SJSA1 (cell line): Measurements from ENCODE around the gene PDZD4. TPM values are rescaled to one million over a fixed set of nuclear protein-coding genes. Genes with fewer than 3 reads are reported as not detected.

Experiments
- DNase-seq, 2 experiments: peaks; one replicate each; pipeline ENCODE4 v3.0.0-alpha.2; 2015 to 2020; ENCODE audit warnings: low spot score in 2 of 2, low read depth in 1 of 2
- H3K27ac ChIP-seq: fragments of 250-450 bp; sonication (Bioruptor Pico); 2 replicates; pipeline ENCODE4 v1.5.1; 2020; ENCODE audit warnings: mild to moderate bottlenecking, moderate library complexity
- H3K27me3 ChIP-seq: fragments of 250-450 bp; sonication (Bioruptor Pico); replicated peaks from 2 replicates; pipeline ENCODE4 v1.5.1; 2020; ENCODE audit warnings: mild to moderate bottlenecking, moderate library complexity
- H3K36me3 ChIP-seq: fragments of 250-450 bp; sonication (Bioruptor Pico); 2 replicates; pipeline ENCODE4 v1.5.1; 2020; ENCODE audit warnings: mild to moderate bottlenecking
- H3K4me1 ChIP-seq: fragments of 250-450 bp; sonication (Bioruptor Pico); replicated peaks from 2 replicates; pipeline ENCODE4 v1.6.1; 2021; ENCODE audit warnings: mild to moderate bottlenecking
- H3K4me3 ChIP-seq: fragments of 250-450 bp; sonication (Bioruptor Pico); 2 replicates; pipeline ENCODE4 v1.5.1; 2020; ENCODE audit warnings: mild to moderate bottlenecking
- H3K9me3 ChIP-seq: fragments of 250-450 bp; sonication (Bioruptor Pico); replicated peaks from 2 replicates; pipeline ENCODE4 v1.5.1; 2020; ENCODE audit warnings: mild to moderate bottlenecking
- total RNA-seq: library from RNA; depleted of rRNA; stranded (reverse); fragments of >200 nt; shearing (Covaris generic); gene quantifications from 2 replicates; pipeline ENCODE4 v1.2.3, GENCODE V29; 2014

The PDZD4 gene
- total RNA-seq, 1 experiment from 2014 or later, result 0.79 TPM

DNA sequence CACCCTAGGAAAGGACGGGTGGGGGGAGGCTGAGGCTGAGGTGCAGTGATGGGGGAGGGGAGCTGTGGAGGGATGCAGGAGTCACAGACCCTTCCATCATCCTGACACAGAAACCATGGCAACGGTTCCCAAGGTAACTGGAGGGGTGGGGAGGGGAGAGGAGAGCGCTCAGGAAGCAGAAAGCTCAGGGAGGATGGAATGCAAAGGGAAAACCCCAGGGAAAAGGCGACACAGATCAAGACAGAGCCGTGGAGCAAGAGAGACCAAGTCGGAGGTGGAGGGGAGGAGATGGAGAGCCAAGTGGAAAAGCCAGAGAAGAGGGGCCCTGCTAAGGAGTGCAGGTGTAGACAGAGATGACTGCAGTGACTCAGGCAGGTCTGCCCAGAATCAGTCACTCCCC lies 41.1 kb upstream of the PDZD4 start:
- Histone ChIP-seq H3K4me3 (no peak overlapping the region), H3K27me3 (no peaks in the 10 kb centered on the region), H3K27ac (no peak overlapping the region), H3K36me3 (no peaks in the 10 kb centered on the region), H3K9me3 (no peaks in the 10 kb centered on the region), H3K4me1 (no peaks in the 10 kb centered on the region)
- DNase-seq, result no peak

DNA sequence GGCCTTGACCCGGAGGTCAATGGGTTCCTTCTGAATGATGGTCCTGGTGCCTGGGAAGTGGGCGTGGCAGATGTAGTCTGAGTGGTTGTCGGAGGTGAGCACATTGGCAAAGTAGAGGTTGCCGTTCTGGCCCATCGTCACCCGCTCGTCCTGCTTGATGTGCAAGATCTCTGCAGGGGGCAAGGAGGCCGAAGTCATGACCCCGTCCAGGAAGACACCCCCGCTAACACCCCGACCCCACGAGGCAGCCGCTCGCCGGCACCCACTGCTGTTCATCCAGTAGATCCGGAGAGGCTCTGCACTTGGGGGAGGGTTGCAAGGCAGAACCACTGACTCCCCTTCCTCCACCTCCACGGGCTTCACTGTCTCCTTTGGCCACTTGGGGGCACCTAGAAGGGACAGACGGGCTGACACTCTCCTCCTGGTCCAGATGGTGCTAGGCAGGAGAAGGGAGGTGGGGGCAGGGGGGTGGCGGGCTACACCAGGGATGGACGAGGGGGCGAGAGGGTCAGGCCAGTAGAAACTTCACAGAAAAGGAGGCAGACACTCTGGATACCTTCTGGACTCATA lies 40.5 kb upstream of the PDZD4 start:
- no peak for DNase-seq

GRCh38 chrX:153870288-153870690 lies 39.9 kb upstream of the PDZD4 start:
- no peak overlapping the region for H3K4me3 ChIP-seq
- no peaks in the 10 kb centered on the region for H3K9me3 ChIP-seq
- H3K36me3 ChIP-seq, result no peaks in the 10 kb centered on the region
- no peaks in the 10 kb centered on the region for H3K4me1 ChIP-seq
- DNase-seq, result no peak
- no peaks in the 10 kb centered on the region for H3K27me3 ChIP-seq
- no peak overlapping the region for H3K27ac ChIP-seq

More for the DNA sequence above, 40.5 kb upstream of the PDZD4 start:
- no peak overlapping the region for H3K27ac ChIP-seq
- H3K9me3 ChIP-seq, result no peaks in the 10 kb centered on the region
- no peaks in the 10 kb centered on the region for H3K27me3 ChIP-seq
- H3K36me3 ChIP-seq, result no peaks in the 10 kb centered on the region
- no peak overlapping the region for H3K4me3 ChIP-seq
- H3K4me1 ChIP-seq, result no peaks in the 10 kb centered on the region

DNA sequence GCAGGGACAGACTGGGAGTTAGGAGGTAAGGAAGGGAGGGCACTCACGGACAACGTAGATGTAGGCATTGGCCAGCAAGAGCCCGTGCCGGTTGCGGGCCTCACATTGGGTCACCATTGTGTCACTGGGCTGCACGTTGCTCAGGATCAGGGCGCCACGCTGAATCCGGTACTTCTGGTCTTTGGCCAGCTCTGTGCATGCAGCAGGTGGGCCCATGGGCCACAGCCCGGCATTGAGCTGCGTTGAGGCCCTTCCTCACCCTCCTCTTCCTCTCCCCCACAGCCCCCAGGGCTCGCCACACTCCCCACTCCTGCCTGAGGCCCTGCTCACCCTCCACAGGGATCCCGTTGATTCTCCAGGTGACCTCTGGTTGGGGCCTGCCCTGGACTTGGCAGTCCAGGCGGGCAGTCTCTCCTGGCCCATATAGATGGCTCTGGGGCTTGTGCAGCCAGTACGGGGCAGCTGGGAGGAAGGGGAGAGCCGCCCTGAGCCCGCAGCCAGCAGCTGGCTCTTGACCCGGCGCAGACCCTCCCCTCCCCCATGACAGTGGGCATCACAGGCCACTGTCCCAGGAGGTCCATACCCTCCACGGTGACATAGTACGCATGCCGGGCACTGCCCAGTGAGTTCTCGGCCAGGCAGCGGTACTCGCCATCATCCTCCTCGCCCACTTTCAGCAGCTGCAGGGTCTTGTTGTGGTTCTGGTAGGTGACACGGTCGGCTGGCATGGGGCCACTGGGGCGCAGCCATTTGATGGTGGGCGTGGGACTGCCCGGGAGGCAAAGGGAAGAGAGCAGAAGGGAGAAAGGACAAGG lies 39.3 kb upstream of the PDZD4 start:
- no peaks in the 10 kb centered on the region for H3K36me3 ChIP-seq
- H3K4me3 ChIP-seq, result no peak overlapping the region
- H3K9me3 ChIP-seq, result no peaks in the 10 kb centered on the region
- no peaks in the 10 kb centered on the region for H3K4me1 ChIP-seq
- no peaks in the 10 kb centered on the region for H3K27me3 ChIP-seq
- no peak for DNase-seq
- no peak overlapping the region for H3K27ac ChIP-seq

GRCh38 chrX:153868576-153869472 lies 38.5 kb upstream of the PDZD4 start:
- Histone ChIP-seq H3K4me3 (no peak overlapping the region), H3K36me3 (no peaks in the 10 kb centered on the region), H3K4me1 (no peaks in the 10 kb centered on the region), H3K27me3 (no peaks in the 10 kb centered on the region), H3K27ac (no peak overlapping the region), H3K9me3 (no peaks in the 10 kb centered on the region)
- no peak for DNase-seq

DNA sequence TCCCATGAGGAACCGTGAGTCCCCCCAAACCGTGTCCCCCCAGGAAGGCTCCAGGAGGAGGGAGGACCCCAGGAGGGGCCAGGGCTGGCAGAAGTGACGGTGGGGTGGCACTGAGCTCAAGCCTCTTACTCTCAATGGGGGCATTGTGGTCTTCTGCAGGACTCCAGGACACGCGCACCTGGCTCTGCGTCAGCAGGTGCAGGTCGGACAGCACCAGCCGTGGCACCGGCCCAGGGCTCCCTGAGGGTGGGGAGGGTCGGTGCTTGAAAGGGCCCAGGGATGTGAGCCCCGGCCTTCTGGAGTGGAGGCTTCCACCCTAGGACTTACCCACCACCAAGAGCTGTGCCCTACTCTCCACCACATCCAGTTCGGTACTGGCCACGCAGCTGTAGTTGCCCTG lies 37.3 kb upstream of the PDZD4 start:
- H3K36me3 ChIP-seq, result no peaks in the 10 kb centered on the region
- H3K27me3 ChIP-seq, result no peaks in the 10 kb centered on the region
- no peak overlapping the region for H3K4me3 ChIP-seq
- no peaks in the 10 kb centered on the region for H3K4me1 ChIP-seq
- no peaks in the 10 kb centered on the region for H3K9me3 ChIP-seq
- no peak for DNase-seq
- no peak overlapping the region for H3K27ac ChIP-seq

DNA sequence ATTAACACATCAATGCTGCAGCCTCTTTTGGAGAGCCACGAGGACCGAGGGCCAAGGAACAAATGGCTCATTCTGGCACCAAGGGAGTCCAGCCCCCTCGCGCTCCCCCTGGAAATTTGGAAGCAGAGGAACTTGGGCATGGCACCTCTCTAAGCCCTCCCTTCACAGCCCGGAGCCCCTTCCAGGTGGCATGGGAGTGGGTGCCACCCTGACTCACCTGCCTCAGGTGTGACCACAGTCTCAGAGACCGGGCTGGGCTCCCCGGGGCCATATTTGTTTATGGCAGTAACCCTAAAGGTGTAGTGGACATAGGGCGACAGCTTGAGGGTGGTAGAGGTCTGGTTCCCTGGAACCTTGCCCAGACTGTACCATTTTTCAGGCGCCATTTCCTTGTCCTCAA lies 36.8 kb upstream of the PDZD4 start:
- Histone ChIP-seq H3K27me3 (no peaks in the 10 kb centered on the region), H3K4me1 (no peaks in the 10 kb centered on the region), H3K36me3 (no peaks in the 10 kb centered on the region), H3K27ac (no peak overlapping the region), H3K4me3 (no peak overlapping the region), H3K9me3 (no peaks in the 10 kb centered on the region)
- DNase-seq, result no peak

- Histone ChIP-seq H3K4me1 (no peaks in the 10 kb centered on the region), H3K27ac (no peak overlapping the region), H3K4me3 (no peak overlapping the region), H3K9me3 (no peaks in the 10 kb centered on the region), H3K36me3 (no peaks in the 10 kb centered on the region), H3K27me3 (no peaks in the 10 kb centered on the region)
- DNase-seq, result no peak
These were observed 36.1 kb upstream of the PDZD4 start for GRCh38 chrX:153866302-153867019.

- H3K4me3 ChIP-seq, result no peak overlapping the region
- H3K27ac ChIP-seq, result no peak overlapping the region
- DNase-seq, result no peak
- no peaks in the 10 kb centered on the region for H3K4me1 ChIP-seq
- no peaks in the 10 kb centered on the region for H3K9me3 ChIP-seq
- H3K36me3 ChIP-seq, result no peaks in the 10 kb centered on the region
- no peaks in the 10 kb centered on the region for H3K27me3 ChIP-seq
These were observed 35.3 kb upstream of the PDZD4 start for GRCh38 chrX:153865685-153866084.

GRCh38 chrX:153865321-153865580 lies 34.9 kb upstream of the PDZD4 start:
- Histone ChIP-seq H3K36me3 (no peaks in the 10 kb centered on the region), H3K9me3 (no peaks in the 10 kb centered on the region), H3K27me3 (no peaks in the 10 kb centered on the region), H3K4me1 (no peaks in the 10 kb centered on the region), H3K4me3 (no peak overlapping the region), H3K27ac (no peak overlapping the region)
- no peak for DNase-seq

DNA sequence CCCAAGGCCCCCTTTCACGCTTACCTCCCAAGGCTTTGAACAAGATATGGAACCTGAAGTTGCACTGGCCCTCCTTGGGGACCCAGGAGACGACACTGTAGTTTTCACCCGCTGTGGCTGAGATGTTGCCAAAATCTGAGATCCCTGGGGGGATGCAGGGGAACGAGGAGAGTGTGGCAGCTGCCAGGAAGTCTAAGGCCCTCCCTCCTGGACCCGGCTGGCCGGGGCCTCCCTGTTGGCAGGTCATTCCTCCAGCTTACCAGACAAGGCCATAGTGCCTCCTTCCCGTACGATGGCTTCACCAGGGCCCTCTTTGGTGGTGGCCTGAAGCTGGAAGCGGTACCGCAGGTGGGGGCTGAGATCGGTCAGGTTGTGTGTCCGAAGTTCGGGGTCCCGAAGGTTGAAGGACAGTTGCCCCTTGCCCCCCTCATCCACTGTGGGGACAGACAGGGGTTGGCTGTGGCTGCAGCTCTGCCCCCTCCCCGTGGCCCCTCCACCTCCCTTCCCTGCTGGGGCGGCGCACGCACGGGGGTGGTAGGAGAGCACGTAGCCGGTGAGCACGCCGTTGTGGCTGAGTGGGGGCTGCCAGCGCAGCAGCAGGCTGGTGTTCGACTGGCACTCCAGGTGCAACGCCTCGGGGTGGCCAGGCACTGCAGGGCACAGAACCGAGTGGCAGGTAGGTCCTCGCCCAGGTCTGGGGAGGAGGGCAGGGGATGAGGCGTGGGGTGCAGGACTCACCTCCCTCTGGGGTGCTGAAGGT lies 34.4 kb upstream of the PDZD4 start:
- Histone ChIP-seq H3K27me3 (no peaks in the 10 kb centered on the region), H3K27ac (no peak overlapping the region), H3K9me3 (no peaks in the 10 kb centered on the region), H3K36me3 (no peaks in the 10 kb centered on the region), H3K4me3 (no peak overlapping the region), H3K4me1 (no peaks in the 10 kb centered on the region)
- no peak for DNase-seq

- no peak for DNase-seq
- H3K4me3 ChIP-seq, result no peak overlapping the region
- no peaks in the 10 kb centered on the region for H3K4me1 ChIP-seq
- H3K27ac ChIP-seq, result no peak overlapping the region
- no peaks in the 10 kb centered on the region for H3K9me3 ChIP-seq
- H3K27me3 ChIP-seq, result no peaks in the 10 kb centered on the region
- no peaks in the 10 kb centered on the region for H3K36me3 ChIP-seq
These were observed 33.8 kb upstream of the PDZD4 start for GRCh38 chrX:153864101-153864500.

DNA sequence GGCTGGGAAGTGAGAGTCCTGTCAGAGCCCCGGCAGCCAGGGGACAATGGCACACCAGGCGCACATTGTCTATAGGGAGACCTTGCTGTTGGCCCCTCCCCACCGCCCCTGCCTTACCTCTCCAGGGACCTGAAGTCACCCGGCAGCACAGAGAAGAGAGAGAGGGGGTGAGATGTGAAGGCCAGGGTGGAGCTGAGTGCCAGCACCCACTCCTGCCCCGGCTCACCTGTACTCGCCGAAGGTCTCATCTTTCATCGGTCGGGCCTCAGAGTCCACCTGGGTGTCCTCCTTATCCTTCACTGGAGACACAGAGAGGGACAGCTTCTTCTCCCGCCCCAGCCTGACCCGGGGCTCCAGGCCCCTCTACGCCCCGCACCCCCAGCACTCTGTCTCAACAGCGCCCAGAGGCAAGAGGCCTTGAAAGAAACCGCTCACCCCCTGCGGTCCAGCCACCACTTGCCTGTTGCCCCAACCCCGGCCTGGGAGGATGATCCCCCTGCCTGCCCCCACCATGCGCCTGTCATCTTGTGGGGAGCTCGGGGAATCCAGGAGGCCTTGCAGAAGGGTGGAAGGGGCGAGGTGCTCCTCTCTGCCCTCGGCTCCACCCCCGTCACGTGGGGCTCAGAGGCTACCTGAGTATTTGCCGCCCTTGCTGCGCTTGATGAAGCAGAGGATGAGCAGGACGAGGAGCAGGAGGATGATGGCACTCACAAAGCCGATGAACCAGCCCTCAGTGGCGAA lies 33.1 kb upstream of the PDZD4 start:
- Histone ChIP-seq H3K9me3 (no peaks in the 10 kb centered on the region), H3K27me3 (no peaks in the 10 kb centered on the region), H3K4me3 (no peak overlapping the region), H3K4me1 (no peaks in the 10 kb centered on the region), H3K36me3 (no peaks in the 10 kb centered on the region), H3K27ac (no peak overlapping the region)
- DNase-seq, result no peak
